GM19099 (cell line): Measurements from ENCODE around the gene GMEB2.

Source experiments
- POLR2A ChIP-seq: IDR thresholded peaks from 3 replicates; pipeline ENCODE4 v1.6.1; 2011; ENCODE audit warnings: low read depth; ENCODE audit not compliant: insufficient read length; ENCODE audit errors: extremely low read depth

Gene GMEB2

GRCh38 chr20:63660622-63661021 lies 33.7 kb upstream of the GMEB2 start:
- TF ChIP-seq POLR2A, result no peak

- TF ChIP-seq POLR2A, result no peak
These were observed 32.5 kb upstream of the GMEB2 start for GRCh38 chr20:63659370-63659769.

- TF ChIP-seq POLR2A, result no peak
These were observed 31.9 kb upstream of the GMEB2 start for GRCh38 chr20:63658749-63659187.

- peak; percentile 83 for TF ChIP-seq POLR2A
These were observed 31.2 kb upstream of the GMEB2 start, which contains the start of gene RTEL1 for GRCh38 chr20:63657937-63658748. RTEL1 (plus strand) TSS chr20:63658312; CDS start chr20:63659403, 1,091 bp downstream.

- no peak for TF ChIP-seq POLR2A
These were observed 30.5 kb upstream of the GMEB2 start for GRCh38 chr20:63657260-63657936.

- TF ChIP-seq POLR2A, result no peak
These were observed 29.6 kb upstream of the GMEB2 start for GRCh38 chr20:63656451-63656850.

GRCh38 chr20:63655249-63655648 lies 28.3 kb upstream of the GMEB2 start:
- TF ChIP-seq POLR2A, result no peak

GRCh38 chr20:63653974-63654668 lies 27.2 kb upstream of the GMEB2 start:
- TF ChIP-seq POLR2A, result no peak

GRCh38 chr20:63653041-63653973 lies 26.4 kb upstream of the GMEB2 start, which contains the start of gene STMN3:
STMN3 (minus strand) TSS chr20:63653424; CDS start chr20:63653345, 79 bp downstream.
- no peak for TF ChIP-seq POLR2A

GRCh38 chr20:63652192-63652980 lies 25.5 kb upstream of the GMEB2 start:
- no peak for TF ChIP-seq POLR2A

GRCh38 chr20:63651942-63652191 lies 25.0 kb upstream of the GMEB2 start:
- no peak for TF ChIP-seq POLR2A

- no peak for TF ChIP-seq POLR2A
These were observed 22.1 kb upstream of the GMEB2 start for GRCh38 chr20:63648895-63649589.

- no peak for TF ChIP-seq POLR2A
These were observed 21.3 kb upstream of the GMEB2 start for GRCh38 chr20:63648190-63648589.
